Activated CD8-positive, alpha-beta memory T cell treated with anti-CD3 and anti-CD28 coated beads for 36 hours (primary cell): Measurements from ENCODE around the gene HS6ST2. TPM values are rescaled to one million over a fixed set of nuclear protein-coding genes. Genes with fewer than 3 reads are reported as not detected.

ENCODE experiments used
- CTCF ChIA-PET: fragments of 350-600 bp; sonication (Branson Sonifier 250); formaldehyde crosslinking; loops from one replicate; lab custom pipeline; 2021; ENCODE audit warnings: antibody characterized with exemption; lab: Charles Lee
- POLR2A ChIA-PET: fragments of 350-600 bp; sonication (Branson Sonifier 250); formaldehyde crosslinking; loops from one replicate; lab custom pipeline; 2021; ENCODE audit warnings: antibody characterized with exemption; lab: Charles Lee
- total RNA-seq, 2 experiments: library from RNA; stranded (reverse); gene quantifications; one replicate each; pipeline ENCODE4 v1.2.3, GENCODE V29; 2021

HS6ST2 gene
- total RNA-seq, 2 experiments from 2014 or later: 0.13 to 0.19 TPM

GRCh38 chrX:132712350-132712749 is 246.1 kb downstream of the HS6ST2 start:
- POLR2A ChIA-PET: no interaction called here

DNA sequence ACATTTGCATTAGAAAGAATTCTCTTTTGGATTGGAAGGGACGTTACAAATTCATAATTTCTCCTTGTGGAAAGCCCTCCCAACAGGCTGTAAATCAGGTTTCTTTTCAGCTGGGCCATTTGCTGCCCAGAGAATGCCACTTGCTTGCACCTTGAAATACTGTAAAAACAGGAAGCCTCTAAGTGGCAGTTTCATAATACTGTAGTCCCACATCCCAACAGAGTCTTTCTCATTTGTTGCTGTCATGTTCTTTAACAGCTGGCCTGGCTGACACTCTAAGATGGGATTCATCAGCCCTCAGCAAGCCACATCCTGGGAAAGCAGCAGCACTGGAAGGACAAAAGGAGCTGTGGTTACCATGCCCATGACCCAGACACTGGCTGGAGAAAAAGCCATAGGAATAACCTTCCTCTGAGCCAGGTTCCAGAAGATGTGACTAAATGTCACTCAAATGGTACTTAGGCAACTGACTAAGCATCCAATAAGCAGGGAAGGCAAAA is 247.7 kb downstream of the HS6ST2 start:
- ChIA-PET POLR2A (no interaction called here), CTCF (no interaction called here)

More at GRCh38 chrX:132712350-132712749, 246.1 kb downstream of the HS6ST2 start:
- CTCF ChIA-PET: no interaction called here

DNA sequence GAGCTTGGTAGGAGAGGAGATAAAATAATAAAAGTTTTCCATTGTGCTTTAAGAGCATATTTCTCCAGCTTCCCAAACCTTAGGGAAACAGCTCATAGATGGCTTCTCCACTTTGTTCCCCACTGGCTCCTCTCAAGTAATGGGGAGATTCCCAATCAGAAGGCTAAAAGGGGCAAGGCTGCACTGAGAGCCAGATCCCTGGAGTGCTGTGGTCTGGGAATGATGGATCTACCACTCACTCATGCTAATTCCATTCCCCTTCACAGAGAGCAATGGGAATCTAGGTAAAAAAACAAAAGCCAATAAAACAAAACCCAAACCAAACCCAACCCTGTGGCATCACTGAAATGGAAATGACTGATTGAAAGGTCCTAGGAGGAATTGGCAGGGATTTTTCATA is 249.9 kb downstream of the HS6ST2 start:
- ChIA-PET CTCF (no interaction called here), POLR2A (no interaction called here)

DNA sequence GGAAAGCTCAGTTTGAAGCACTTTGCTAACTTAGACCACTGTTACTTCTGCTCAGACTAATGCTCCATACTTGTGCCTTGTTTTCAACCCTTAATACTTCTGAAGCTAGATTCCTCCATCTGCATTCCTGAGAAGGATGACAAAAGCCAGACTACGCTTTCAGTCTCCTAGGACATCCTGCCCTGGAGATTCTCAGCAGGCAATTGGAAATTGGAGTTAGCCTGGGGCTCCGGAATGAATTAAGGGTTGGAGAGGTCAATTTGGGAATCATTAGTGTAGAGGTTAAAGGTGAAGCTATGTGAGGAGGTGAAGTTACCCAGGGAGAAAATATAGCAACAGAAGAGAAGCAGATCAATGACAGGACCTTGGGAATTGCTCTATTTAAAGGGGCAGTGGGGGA is 253.7 kb downstream of the HS6ST2 start:
- POLR2A ChIA-PET: no interaction called here

DNA sequence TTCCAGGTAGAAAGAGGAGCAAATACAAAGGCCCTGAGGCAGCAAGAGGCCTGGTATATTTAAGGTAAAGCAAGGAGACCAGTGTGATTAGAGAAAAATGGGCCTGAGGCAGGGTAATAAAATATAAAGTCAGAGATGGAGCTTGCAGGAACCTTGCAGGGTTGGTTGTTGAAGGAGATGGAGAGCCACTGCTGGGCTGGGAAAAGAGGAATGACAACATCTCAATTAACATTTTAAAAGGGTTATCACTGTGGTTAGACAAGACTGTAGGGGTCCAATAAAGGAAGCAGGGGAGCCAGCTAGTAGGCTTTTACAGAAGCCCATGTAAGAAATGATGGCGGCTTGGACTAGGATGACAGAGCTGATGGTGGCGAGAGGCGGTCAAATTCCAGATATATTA is 264.0 kb downstream of the HS6ST2 start:
- CTCF ChIA-PET: no interaction called here
- POLR2A ChIA-PET: no interaction called here

More for the DNA sequence above, 253.7 kb downstream of the HS6ST2 start:
- CTCF ChIA-PET: interaction anchor here (0.7 kb wide), 1 partner anchor 10 kb away, joined by 3 read pairs; no protein-coding TSS in a partner anchor

GRCh38 chrX:132692526-132692925 is 265.9 kb downstream of the HS6ST2 start:
- CTCF ChIA-PET: interaction anchor here (0.6 kb wide), 1 partner anchor 758 kb away, joined by 3 read pairs; no protein-coding TSS in a partner anchor
- POLR2A ChIA-PET: no interaction called here

DNA sequence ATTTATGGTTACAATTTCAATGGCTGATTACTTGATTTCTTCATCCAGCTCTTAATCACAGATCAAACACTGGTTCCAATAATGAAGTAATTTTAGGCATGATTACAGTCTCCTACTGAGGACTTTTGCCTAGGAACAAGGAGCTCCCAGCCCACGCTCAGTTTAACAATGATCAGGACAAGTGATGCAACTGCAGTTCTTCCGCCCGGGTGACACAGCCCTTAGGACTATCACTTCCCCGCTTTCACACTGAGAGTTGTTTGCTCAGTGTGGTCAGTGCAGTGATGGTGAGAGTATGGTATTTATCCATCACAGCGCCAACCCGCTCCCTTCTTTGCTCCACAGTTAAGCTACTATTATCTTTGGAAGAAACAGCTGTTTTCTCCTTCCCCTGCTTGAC is 266.4 kb downstream of the HS6ST2 start:
- CTCF ChIA-PET: interaction anchor here (0.6 kb wide), 1 partner anchor 758 kb away, joined by 3 read pairs; no protein-coding TSS in a partner anchor
- POLR2A ChIA-PET: no interaction called here

- ChIA-PET POLR2A (no interaction called here), CTCF (no interaction called here)
These were observed 268.5 kb downstream of the HS6ST2 start for GRCh38 chrX:132689612-132690563.

GRCh38 chrX:132685276-132685675 is 273.2 kb downstream of the HS6ST2 start:
- CTCF ChIA-PET: no interaction called here
- POLR2A ChIA-PET: no interaction called here

GRCh38 chrX:132677233-132677716 is 281.2 kb downstream of the HS6ST2 start:
- ChIA-PET CTCF (no interaction called here), POLR2A (no interaction called here)

GRCh38 chrX:132676561-132677186 is 281.8 kb downstream of the HS6ST2 start:
- POLR2A ChIA-PET: no interaction called here
- CTCF ChIA-PET: no interaction called here

DNA sequence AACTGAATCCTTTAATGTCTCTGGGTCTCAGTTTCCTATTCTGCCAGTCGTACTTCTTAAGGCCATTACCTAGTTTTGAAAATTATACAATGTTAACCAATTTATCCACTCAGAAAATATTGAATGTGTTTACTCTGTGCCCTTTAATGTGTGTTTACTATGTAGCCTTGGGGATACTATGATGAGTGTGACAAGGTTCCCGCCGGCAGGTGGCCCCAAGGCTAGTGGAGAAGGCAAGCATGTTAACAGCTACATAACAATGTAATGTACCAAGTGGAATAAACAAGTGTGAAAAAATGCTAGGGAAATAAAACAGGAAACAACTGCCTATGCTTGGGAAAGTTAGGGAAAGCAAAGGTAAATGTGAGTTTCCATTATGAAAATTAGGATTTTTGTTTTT is 282.3 kb downstream of the HS6ST2 start:
- CTCF ChIA-PET: no interaction called here
- POLR2A ChIA-PET: no interaction called here

GRCh38 chrX:132673331-132673730 is 285.1 kb downstream of the HS6ST2 start:
- CTCF ChIA-PET: interaction anchor here (0.6 kb wide), 1 partner anchor 527 kb away, joined by 3 read pairs; no protein-coding TSS in a partner anchor
- POLR2A ChIA-PET: no interaction called here

GRCh38 chrX:132671229-132671641 is 287.2 kb downstream of the HS6ST2 start:
- ChIA-PET POLR2A (no interaction called here), CTCF (no interaction called here)

DNA sequence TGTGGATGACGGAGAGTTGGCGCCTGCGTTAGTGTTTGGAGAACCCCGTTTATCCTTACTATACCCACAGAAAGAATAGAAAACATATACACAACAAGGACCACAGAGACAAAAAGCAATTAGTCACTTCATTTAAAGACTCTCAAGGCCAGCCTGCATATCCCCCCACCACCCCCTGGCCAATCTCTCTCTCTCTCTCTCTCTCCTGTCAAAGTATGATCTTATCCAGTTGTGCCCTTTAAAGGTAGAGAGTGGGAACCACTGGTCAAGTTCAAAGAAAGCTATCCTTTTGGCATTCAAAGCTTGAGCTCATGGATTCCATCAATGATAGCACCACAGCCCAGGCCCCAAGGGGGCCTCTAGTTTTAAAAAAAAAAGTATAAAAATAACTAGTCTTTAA is 289.3 kb downstream of the HS6ST2 start:
- ChIA-PET CTCF (no interaction called here), POLR2A (no interaction called here)

- POLR2A ChIA-PET: no interaction called here
- CTCF ChIA-PET: no interaction called here
These were observed 290.3 kb downstream of the HS6ST2 start for GRCh38 chrX:132668178-132668577.

GRCh38 chrX:132665676-132666075 is 292.8 kb downstream of the HS6ST2 start:
- CTCF ChIA-PET: interaction anchor here (0.9 kb wide), 1 partner anchor 17 kb away, joined by 3 read pairs; no protein-coding TSS in a partner anchor
- POLR2A ChIA-PET: no interaction called here

DNA sequence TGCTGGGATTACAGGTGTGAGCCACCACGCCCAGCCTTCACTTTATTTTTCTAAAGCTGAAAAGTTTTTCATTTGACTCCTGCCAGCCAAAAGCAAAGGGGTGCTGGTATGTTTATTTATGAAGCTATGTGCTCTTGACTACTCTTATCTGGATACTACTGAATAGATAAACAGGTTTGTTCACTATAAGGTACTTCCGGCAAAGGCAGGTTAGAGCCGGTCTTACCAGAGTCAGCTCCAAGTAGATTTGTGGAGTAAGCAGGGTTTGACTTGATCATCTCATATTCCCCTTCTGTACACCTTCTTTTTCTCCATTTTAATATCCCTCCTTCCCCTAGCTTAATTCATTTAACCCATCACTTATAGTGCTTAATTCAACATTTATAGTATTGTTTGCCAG is 294.2 kb downstream of the HS6ST2 start:
- POLR2A ChIA-PET: no interaction called here
- CTCF ChIA-PET: interaction anchor here (0.6 kb wide), 1 partner anchor 18 kb away, joined by 4 read pairs; no protein-coding TSS in a partner anchor

- ChIA-PET CTCF (no interaction called here), POLR2A (no interaction called here)
These were observed 295.6 kb downstream of the HS6ST2 start for GRCh38 chrX:132662844-132663243.

- POLR2A ChIA-PET: no interaction called here
- CTCF ChIA-PET: no interaction called here
These were observed 300.6 kb downstream of the HS6ST2 start for GRCh38 chrX:132657876-132658275.
